ENCODE measurements around the gene TWF1. TPM values are rescaled to one million over a fixed set of nuclear protein-coding genes. Genes with fewer than 3 reads are reported as not detected.

The TWF1 gene
- total RNA-seq: 47.9 and 146 TPM in 2 replicates

GRCh38 chr12:43805860-43806736 is at the start of gene TWF1:
TSS of gene TWF1 (minus strand) at chr12:43806317. CDS start at chr12:43806245, 72 bp downstream.

GRCh38 chr12:43835656-43836474 is 29.7 kb upstream of the TWF1 start, which contains the start of gene TMEM117:
TSS of gene TMEM117 (plus strand) at chr12:43836081.

GRCh38 chr12:43758728-43759563 is 47.2 kb downstream of the TWF1 start, which contains the start of the genes IRAK4 and PUS7L:
TSS of gene IRAK4 (plus strand) at chr12:43758951. CDS start at chr12:43768112, 9,161 bp downstream.
TSS of gene PUS7L (minus strand) at chr12:43758790. CDS start at chr12:43755245, 3,545 bp downstream.

Other genes with a start within 250 kb of the TWF1 start
- 16.1 and 25.2 TPM in 2 replicates for gene PUS7L, start 47.5 kb downstream of the TWF1 start, total RNA-seq
- gene IRAK4, start 47.4 kb downstream of the TWF1 start, total RNA-seq: 23.2 and 23.9 TPM in 2 replicates
- gene TMEM117, start 29.8 kb upstream of the TWF1 start, total RNA-seq: 16.1 and 23.0 TPM in 2 replicates

Data from placental epithelial cell (primary cell).